ENCODE data around the gene HECTD1.

HECTD1 gene

DNA sequence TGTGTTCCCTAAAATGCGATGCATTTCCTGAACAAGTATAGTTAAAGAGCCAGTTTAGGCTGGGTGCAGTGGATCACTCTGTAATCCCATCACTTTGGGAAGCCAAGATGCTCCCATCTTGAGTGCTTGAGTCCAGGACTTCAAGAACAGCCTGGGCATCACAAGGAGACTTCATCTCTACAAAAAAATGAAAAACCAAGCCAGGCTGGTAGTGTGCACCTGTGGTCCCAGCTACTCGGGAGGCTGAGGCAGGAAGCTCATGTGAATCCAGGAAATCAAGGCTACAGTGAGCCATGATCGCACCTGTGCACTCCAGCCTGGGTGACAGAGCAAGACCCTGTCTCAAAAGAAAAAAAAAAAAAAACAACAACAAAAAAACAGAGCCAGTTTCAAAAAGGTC lies 26.3 kb downstream of the HECTD1 start:
- TF ChIP-seq, protein P1, sequence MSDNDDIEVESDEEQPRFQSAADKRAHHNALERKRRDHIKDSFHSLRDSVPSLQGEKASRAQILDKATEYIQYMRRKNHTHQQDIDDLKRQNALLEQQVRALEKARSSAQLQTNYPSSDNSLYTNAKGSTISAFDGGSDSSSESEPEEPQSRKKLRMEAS (IDR thresholded peaks at IDR 0.05; ENCODE audit: low read depth, low read length), result no peak
- no peak for TF ChIP-seq MYC (IDR thresholded peaks at IDR 0.05; ENCODE audit: low read depth, low read length)
- TF ChIP-seq, protein P2, sequence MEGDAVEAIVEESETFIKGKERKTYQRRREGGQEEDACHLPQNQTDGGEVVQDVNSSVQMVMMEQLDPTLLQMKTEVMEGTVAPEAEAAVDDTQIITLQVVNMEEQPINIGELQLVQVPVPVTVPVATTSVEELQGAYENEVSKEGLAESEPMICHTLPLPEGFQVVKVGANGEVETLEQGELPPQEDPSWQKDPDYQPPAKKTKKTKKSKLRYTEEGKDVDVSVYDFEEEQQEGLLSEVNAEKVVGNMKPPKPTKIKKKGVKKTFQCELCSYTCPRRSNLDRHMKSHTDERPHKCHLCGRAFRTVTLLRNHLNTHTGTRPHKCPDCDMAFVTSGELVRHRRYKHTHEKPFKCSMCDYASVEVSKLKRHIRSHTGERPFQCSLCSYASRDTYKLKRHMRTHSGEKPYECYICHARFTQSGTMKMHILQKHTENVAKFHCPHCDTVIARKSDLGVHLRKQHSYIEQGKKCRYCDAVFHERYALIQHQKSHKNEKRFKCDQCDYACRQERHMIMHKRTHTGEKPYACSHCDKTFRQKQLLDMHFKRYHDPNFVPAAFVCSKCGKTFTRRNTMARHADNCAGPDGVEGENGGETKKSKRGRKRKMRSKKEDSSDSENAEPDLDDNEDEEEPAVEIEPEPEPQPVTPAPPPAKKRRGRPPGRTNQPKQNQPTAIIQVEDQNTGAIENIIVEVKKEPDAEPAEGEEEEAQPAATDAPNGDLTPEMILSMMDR (IDR thresholded peaks at IDR 0.05; ENCODE audit: low read depth, low read length), result no peak
- TF ChIP-seq POLR2A (IDR thresholded peaks at IDR 0.05; ENCODE audit: extremely low read depth, insufficient read length), result no peak
- H3K4me3 ChIP-seq (ENCODE audit: low read depth, low read length), result no peak overlapping the region
- DNase-seq (ENCODE audit: low read depth), result no peak

DNA sequence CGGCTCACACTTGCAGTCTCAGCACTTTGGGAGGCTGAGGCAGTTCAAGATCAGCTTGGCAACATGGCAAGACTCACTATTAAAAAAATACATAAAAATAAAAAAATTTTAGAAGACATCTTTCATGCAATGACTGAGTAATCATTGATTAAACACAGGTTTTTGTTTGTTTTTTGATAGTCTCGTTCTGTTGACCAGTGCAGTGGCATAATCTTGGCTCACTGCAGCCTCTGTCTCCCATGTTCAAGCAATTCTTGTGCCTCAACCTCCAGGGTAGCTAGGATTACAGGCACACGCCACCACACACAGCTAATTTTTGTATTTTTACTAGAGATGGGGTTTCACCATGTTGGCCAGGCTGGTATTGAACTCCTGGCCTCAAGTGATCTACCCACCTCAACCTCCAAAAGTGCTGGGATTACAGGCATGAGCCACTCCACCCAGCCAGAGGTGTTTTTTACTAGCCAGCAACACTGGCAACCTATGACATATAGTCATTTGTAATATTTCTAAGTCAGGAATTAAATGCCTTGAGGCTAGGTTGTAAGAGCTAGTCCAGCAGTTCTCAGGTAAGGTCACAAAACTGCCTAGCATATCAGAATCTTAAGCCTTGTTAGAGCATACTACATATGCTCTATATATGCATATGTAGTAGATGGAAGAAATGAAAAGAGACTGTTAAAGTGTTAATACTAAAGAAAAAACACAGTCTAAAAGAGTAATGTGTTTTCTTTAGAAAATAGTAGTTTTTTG lies 27.1 kb downstream of the HECTD1 start:
- no peak overlapping the region for H3K4me3 ChIP-seq (ENCODE audit: low read depth, low read length)
- no peak for DNase-seq (ENCODE audit: low read depth)
- TF ChIP-seq MYC (IDR thresholded peaks at IDR 0.05; ENCODE audit: low read depth, low read length) (no peak), POLR2A (IDR thresholded peaks at IDR 0.05; ENCODE audit: extremely low read depth, insufficient read length) (no peak)
- TF ChIP-seq, protein P1 (IDR thresholded peaks at IDR 0.05; ENCODE audit: low read depth, low read length), result no peak
- TF ChIP-seq, protein P2 (IDR thresholded peaks at IDR 0.05; ENCODE audit: low read depth, low read length), result no peak

DNA sequence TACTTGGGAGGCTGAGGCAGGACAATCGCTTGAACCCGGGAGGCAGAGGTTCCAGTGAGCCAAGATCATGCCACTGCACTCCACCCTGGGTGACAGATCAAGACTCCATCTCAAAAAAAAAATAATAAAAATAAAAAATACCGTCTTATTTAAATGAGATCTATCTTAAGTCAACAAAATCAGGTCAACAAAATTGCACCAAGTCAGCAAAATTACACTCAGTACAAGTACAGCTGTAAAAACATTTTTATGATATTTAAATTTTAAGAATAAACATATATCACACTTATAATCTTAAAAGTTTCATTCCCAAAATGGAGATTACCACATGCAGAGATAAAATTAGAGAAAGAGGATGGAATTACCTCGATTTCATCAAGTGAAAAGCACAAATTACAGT lies 33.2 kb downstream of the HECTD1 start:
- DNase-seq (ENCODE audit: low read depth), result no peak
- no peak overlapping the region for H3K4me3 ChIP-seq (ENCODE audit: low read depth, low read length)
- TF ChIP-seq, protein P2 (IDR thresholded peaks at IDR 0.05; ENCODE audit: low read depth, low read length), result no peak
- TF ChIP-seq POLR2A (IDR thresholded peaks at IDR 0.05; ENCODE audit: extremely low read depth, insufficient read length) (no peak), MYC (IDR thresholded peaks at IDR 0.05; ENCODE audit: low read depth, low read length) (no peak)

DNA sequence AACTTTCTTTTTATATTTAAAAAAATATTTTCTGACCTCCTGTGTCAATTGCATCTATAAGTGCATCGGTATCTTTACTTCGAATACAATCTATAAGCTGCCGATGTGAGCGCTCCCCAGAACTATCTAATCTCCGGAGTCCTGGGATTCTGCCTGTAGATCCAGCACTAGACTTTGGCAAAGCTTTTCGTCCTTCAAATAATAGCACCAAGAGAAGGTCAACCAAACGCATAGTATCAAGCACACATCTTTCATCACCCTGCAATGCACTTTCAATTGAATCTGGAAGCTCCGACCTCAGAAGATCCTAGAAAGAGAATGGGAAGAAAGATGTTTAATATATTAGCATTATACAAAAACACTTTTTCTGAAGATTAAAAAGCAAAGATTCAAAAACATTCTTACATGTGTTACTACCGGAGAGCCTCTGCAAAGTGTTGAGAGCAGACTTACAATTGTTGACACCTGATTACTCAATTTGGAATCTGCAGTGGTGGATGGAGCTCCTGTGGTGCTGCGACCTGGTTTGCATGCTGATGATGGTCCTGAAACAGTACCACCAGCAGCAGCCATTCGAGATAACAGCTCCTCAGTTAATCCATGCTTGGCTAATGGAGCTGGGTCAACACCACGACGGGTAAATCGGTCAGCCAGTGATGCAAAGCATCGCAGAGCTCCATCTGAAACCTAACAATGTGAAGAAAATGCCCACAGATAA lies 34.3 kb downstream of the HECTD1 start:
- H3K4me3 ChIP-seq (ENCODE audit: low read depth, low read length), result no peak overlapping the region
- no peak for DNase-seq (ENCODE audit: low read depth)
- no peak for TF ChIP-seq MYC (IDR thresholded peaks at IDR 0.05; ENCODE audit: low read depth, low read length)

DNA sequence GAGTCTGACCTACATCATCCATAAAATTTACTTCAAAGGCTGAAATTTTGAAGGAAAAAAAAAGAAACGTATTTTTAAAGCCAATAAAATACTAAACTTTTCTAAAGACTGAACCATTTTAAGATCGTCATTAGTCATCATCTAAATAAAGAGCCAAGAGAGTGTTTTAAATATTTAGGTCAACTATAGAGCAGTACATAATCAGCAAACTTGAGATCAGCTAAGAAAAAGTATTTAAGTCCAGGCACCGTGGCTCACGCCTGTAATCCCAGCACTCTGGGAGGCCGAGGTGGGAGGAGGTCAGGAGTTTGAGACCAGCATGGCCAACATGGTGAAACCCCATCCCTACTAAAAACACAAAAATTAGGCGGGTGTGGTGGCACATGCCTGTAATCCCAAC lies 35.5 kb downstream of the HECTD1 start:
- TF ChIP-seq MYC (IDR thresholded peaks at IDR 0.05; ENCODE audit: low read depth, low read length) (no peak), POLR2A (IDR thresholded peaks at IDR 0.05; ENCODE audit: extremely low read depth, insufficient read length) (no peak)
- TF ChIP-seq, protein P2 (IDR thresholded peaks at IDR 0.05; ENCODE audit: low read depth, low read length), result no peak
- TF ChIP-seq, protein P1 (IDR thresholded peaks at IDR 0.05; ENCODE audit: low read depth, low read length), result no peak
- DNase-seq (ENCODE audit: low read depth), result no peak
- H3K4me3 ChIP-seq (ENCODE audit: low read depth, low read length), result no peak overlapping the region

DNA sequence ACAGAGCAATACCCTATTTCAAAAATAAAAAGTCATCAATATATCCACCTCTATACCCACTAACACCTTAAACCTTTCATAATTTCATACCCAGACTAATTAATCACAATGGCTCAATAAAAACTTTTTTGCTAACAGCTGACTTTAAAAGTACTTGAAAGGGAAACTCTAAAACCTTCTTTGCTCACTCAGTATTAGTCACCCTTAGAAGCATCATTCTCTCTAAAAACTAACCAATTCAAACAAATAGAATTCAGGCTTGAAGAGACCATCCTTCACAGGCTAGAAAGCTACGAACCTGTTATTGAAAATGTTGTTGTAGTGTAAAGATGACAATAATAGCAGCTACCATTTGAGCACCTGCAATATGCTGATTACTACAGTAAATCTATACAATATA lies 37.2 kb downstream of the HECTD1 start:
- TF ChIP-seq POLR2A (IDR thresholded peaks at IDR 0.05; ENCODE audit: extremely low read depth, insufficient read length) (no peak), MYC (IDR thresholded peaks at IDR 0.05; ENCODE audit: low read depth, low read length) (no peak)
- TF ChIP-seq, protein P2 (IDR thresholded peaks at IDR 0.05; ENCODE audit: low read depth, low read length), result no peak
- TF ChIP-seq, protein P1 (IDR thresholded peaks at IDR 0.05; ENCODE audit: low read depth, low read length), result no peak
- H3K4me3 ChIP-seq (ENCODE audit: low read depth, low read length), result no peak overlapping the region
- DNase-seq (ENCODE audit: low read depth), result no peak

All from NB4 (cell line).